Upper lobe of left lung (tissue), 6 donors: Measurements from ENCODE around the gene OR52K2. TPM values are rescaled to one million over a fixed set of nuclear protein-coding genes. Genes with fewer than 3 reads are reported as not detected.

Source experiments
- ATAC-seq, 2 donors: fragments of 200-7000 bp; cut with Tn5 transposase; one replicate each; pipeline ENCODE4 v1.9.1; 2022; ENCODE audit warnings: mild to moderate bottlenecking in 2 of 2, moderate library complexity in 2 of 2; ENCODE audit not compliant: low FRiP score in 2 of 2
- DNase-seq, 2 donors: peaks; one replicate each; pipeline ENCODE4 v3.0.0-alpha.2; 2019 to 2020
- H3K27ac ChIP-seq, 4 donors: fragments of 200-600 bp; sonication (generic); one replicate each; pipeline ENCODE4 v1.5.1; 2016 to 2019
- H3K27me3 ChIP-seq, 4 donors: fragments of 200-600 bp; sonication (generic); one replicate each; pipeline ENCODE4 v1.5.1; 2017 to 2019
- H3K36me3 ChIP-seq, 4 donors: fragments of 200-600 bp; sonication (generic); one replicate each; pipeline ENCODE4 v1.5.1; 2016 to 2019
- H3K4me1 ChIP-seq, 4 donors: fragments of 200-600 bp; sonication (generic); one replicate each; pipeline ENCODE4 v1.5.1; 2018 to 2019
- H3K4me3 ChIP-seq, 4 donors: fragments of 200-600 bp; sonication (generic); one replicate each; pipeline ENCODE4 v1.5.1; 2017 to 2019; ENCODE audit warnings: mild to moderate bottlenecking in 2 of 4, moderate library complexity in 1 of 4
- H3K9me3 ChIP-seq, 4 donors: fragments of 200-600 bp; sonication (generic); one replicate each; pipeline ENCODE4 v1.5.1; 2018 to 2019
- CTCF ChIP-seq, 6 experiments: fragments of 450-650 bp in 4 of 6; fragments of 200-600 bp in 2 of 6; sonication (generic) in 2 of 6; IDR thresholded peaks; one replicate each; pipeline ENCODE4 v1.5.1; 2016 to 2019; ENCODE audit warnings: antibody characterized with exemption in 6 of 6
- EP300 ChIP-seq, 4 donors: sonication (generic); formaldehyde crosslinking; IDR thresholded peaks; one replicate each; pipeline ENCODE4 v1.5.1; 2017; ENCODE audit warnings: antibody characterized with exemption in 4 of 4, control low read depth in 2 of 4
- POLR2A ChIP-seq, 4 donors: fragments of 450-650 bp; IDR thresholded peaks; one replicate each; pipeline ENCODE4 v1.5.1; 2016 to 2017; ENCODE audit warnings: antibody characterized with exemption in 4 of 4, mild to moderate bottlenecking in 2 of 4
- POLR2AphosphoS5 ChIP-seq, 2 donors: sonication (generic); formaldehyde crosslinking; IDR thresholded peaks; one replicate each; pipeline ENCODE4 v1.5.1; 2017; ENCODE audit warnings: antibody characterized with exemption in 2 of 2
- WGBS, 2 donors: methylation state at CpG; one replicate each; pipeline ENCODE4 v1.1.5; 2017 to 2018; 5-methylcytosine and 5-hydroxymethylcytosine counted together
- total RNA-seq, 6 donors: library from RNA; depleted of rRNA in 4 of 6; stranded (reverse); fragments of >200 nt in 4 of 6; gene quantifications; one replicate each; pipeline versions ENCODE4 v1.1.0 to v1.2.1, GENCODE V29; 2016 to 2021
- donor health status: DM: no; HTN: no; CAD: no; lungs with moderate emphysema.
- donor health status: DM: no; HTN: yes; CAD: no; lungs with severe emphysema.

The OR52K2 gene
- total RNA-seq, 6 donors from 2014 or later, result not detected

DNA sequence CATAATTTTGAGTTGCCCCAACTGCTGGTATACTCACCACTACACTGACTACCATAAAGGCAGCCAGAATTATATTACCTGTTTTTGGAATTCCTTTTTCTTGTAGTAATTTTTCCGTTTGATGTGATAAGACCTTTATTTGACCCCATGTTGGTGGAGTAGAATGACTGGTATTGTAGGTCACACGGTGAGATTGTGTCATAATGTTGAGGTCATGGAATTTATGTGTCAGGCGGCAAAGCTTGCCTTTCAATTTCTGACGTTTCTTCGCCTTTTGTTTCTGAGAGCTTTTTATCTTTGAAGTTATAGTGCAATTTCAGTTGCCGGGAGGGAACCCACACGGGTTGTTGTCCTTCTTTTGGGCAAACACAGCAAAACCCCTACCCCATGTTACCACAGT, 46.4 kb downstream of the OR52K2 start:
- 45 to 54% methylated on average over 7 of the region's 7 CpGs for WGBS, 2 donors
- Histone ChIP-seq H3K27ac (no peak overlapping the region), H3K9me3 (no peaks in the 10 kb centered on the region), H3K4me1 (peaks cover 0 to 5% (median 0%) of the 10 kb centered on the region in 4 donors), H3K4me3 (no peak overlapping the region), H3K36me3 (no peaks in the 10 kb centered on the region), H3K27me3 (no peaks in the 10 kb centered on the region)
- no peak for DNase-seq
- no peak for ATAC-seq
- TF ChIP-seq EP300 (IDR thresholded peaks at IDR 0.05) (no peak), CTCF (IDR thresholded peaks at IDR 0.05) (no peak), POLR2AphosphoS5 (IDR thresholded peaks at IDR 0.05) (no peak), POLR2A (IDR thresholded peaks at IDR 0.05) (no peak)

DNA sequence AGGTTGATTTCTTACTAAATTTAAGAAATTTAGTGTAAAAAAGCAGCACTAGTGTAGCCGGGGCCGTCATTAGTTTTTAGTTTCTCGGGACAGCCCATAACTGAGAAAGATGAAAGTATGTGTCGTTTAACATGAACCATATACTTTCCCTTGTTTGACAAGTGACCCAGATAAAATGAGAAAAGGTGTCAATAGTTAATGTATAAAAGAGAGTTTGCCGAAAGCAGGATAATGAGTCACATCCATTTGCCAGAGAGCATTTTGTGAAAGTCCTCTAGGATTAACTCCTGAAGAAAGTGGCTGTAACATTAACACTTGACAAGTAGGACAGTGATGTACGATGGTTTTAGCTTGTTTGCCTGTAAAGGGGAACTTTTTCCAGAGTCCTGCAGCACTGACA, 46.9 kb downstream of the OR52K2 start:
- Histone ChIP-seq H3K36me3 (no peaks in the 10 kb centered on the region), H3K9me3 (no peaks in the 10 kb centered on the region), H3K4me1 (peaks cover 0 to 5% (median 0%) of the 10 kb centered on the region in 4 donors), H3K27me3 (no peaks in the 10 kb centered on the region), H3K4me3 (no peak overlapping the region), H3K27ac (no peak overlapping the region)
- TF ChIP-seq POLR2AphosphoS5 (IDR thresholded peaks at IDR 0.05), result no peak
- no peak for DNase-seq
- no peak for ATAC-seq
- WGBS, 2 donors, result 52 to 53% methylated on average over 6 of the region's 6 CpGs

DNA sequence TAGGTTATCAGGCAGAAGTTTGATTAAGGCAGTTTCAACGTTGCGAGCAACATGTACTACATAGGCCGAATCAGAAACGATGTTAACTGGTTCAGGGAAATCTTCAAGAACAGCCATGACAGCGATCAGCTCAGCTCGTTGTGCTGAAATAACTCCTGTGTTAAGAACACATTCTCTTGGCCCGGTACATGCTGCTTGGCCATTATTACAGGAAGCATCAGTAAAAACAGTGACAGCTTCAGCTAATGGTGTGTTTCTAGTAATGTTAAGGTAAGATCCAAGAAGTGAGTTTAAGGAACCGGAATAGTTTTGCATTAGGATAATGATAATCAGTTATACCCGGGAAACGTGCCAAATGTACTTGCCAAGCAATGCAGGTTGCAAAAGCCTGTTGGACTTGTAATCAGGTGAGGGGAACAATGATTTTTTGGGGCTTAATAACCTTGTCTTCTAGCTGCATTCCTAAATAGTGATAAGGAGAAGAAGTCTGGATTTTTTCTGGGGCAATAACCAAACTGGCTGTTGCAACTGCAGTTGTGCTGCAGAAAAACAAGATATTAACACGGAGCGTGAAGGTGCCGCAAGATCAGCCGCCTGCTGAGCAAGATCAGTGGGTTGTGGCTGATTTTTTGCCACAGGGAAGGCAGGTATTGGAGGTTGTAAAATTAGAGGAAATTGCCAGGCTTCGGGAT, 47.6 kb downstream of the OR52K2 start:
- H3K9me3 ChIP-seq, result no peaks in the 10 kb centered on the region
- no peaks in the 10 kb centered on the region for H3K36me3 ChIP-seq
- H3K4me1 ChIP-seq, result peaks cover 0 to 5% (median 0%) of the 10 kb centered on the region in 4 donors
- ATAC-seq (no peak), DNase-seq (no peak)
- no peak overlapping the region for H3K4me3 ChIP-seq
- no peaks in the 10 kb centered on the region for H3K27me3 ChIP-seq
- 51 to 54% methylated on average over 15 of the region's 15 CpGs for WGBS, 2 donors
- TF ChIP-seq CTCF (IDR thresholded peaks at IDR 0.05) (no peak), POLR2A (IDR thresholded peaks at IDR 0.05) (no peak), EP300 (IDR thresholded peaks at IDR 0.05) (no peak), POLR2AphosphoS5 (IDR thresholded peaks at IDR 0.05) (no peak)
- H3K27ac ChIP-seq, result no peak overlapping the region

Other genes starting within 250 kb of the OR52K2 start
- gene OR52B4, start 80.9 kb upstream of the OR52K2 start, total RNA-seq, result not detected
- 10 to 100 TPM; 17.1 to 40.7 (median 21.8) TPM for gene TRIM21, start 55.6 kb upstream of the OR52K2 start, total RNA-seq
- under 1 TPM in 3 of 6 donors, not detected in 3; 0.03 to 0.22 (median 0.03) TPM for gene OR52K1, start 33.4 kb downstream of the OR52K2 start, total RNA-seq
- not detected for gene OR52M1, start 95.9 kb downstream of the OR52K2 start, total RNA-seq
- not detected for gene OR52I2, start 132.4 kb downstream of the OR52K2 start, total RNA-seq
- gene OR52I1, start 144.7 kb downstream of the OR52K2 start, total RNA-seq, result not detected
- 10 to 100 TPM in 5 of 6 donors, 1 to 10 TPM in 1; 8.7 to 21.6 (median 13.1) TPM for gene TRIM68, start 158.9 kb downstream of the OR52K2 start, total RNA-seq
- gene OR51D1, start 188.2 kb downstream of the OR52K2 start, total RNA-seq, result not detected
- not detected for gene OR51E1, start 194.7 kb downstream of the OR52K2 start, total RNA-seq
- gene OR51E2, start 248.6 kb downstream of the OR52K2 start, total RNA-seq, result not detected